IPS DF 6.9 (cell line): ENCODE data around the gene SLC29A2.
"Not testable (repeated sequence)": the region's sequence is repeated elsewhere in the genome, so short reads cannot be mapped to it uniquely, and the experiment has no call there.

Experiments used
- DNase-seq: peaks from one replicate; pipeline ENCODE4 v3.0.0-alpha.2; 2013; ENCODE audit warnings: low read depth, low spot score
- H3K27ac ChIP-seq: one replicate; pipeline ENCODE4 v1.5.1; 2013; ENCODE audit warnings: low read length, control low read depth
- H3K27me3 ChIP-seq: 2 replicates; pipeline ENCODE4 v1.6.1; 2013; ENCODE audit warnings: mild to moderate bottlenecking, low read length; ENCODE audit not compliant: control insufficient read depth, insufficient read depth
- H3K36me3 ChIP-seq: 2 replicates; pipeline ENCODE4 v1.6.1; 2013; ENCODE audit warnings: low read length; ENCODE audit not compliant: control insufficient read depth, insufficient read depth
- H3K4me1 ChIP-seq: 2 replicates; pipeline ENCODE4 v1.6.1; 2013; ENCODE audit warnings: low read length; ENCODE audit not compliant: control insufficient read depth, insufficient read depth
- H3K4me3 ChIP-seq: 2 replicates; pipeline ENCODE4 v1.5.1; 2013; ENCODE audit warnings: mild to moderate bottlenecking, low read length
- H3K9me3 ChIP-seq: 2 replicates; pipeline ENCODE4 v1.6.1; 2013; ENCODE audit warnings: low read length, inconsistent platforms; ENCODE audit not compliant: control insufficient read depth, insufficient read depth
- WGBS: extraction: QIAGEN DNeasy Blood & Tissue Kit; methylation state at CpG from one replicate; pipeline ENCODE4 v1.1.7; 2013; ENCODE audit warnings: mixed read lengths, missing lambda C conversion rate; ENCODE audit not compliant: insufficient read length, insufficient coverage; 5-methylcytosine and 5-hydroxymethylcytosine counted together

Gene SLC29A2

GRCh38 chr11:66365166-66365565 is 6.4 kb downstream of the SLC29A2 start:
- Histone ChIP-seq H3K27me3 (no peaks in the 10 kb centered on the region), H3K27ac (no peak overlapping the region), H3K9me3 (no peaks in the 10 kb centered on the region), H3K4me3 (no peak overlapping the region), H3K36me3 (peaks cover 51% of the 10 kb centered on the region), H3K4me1 (peaks cover 7% of the 10 kb centered on the region)
- DNase-seq: no peak
- no CpG with 5 or more reads among the region's 6 CpGs for WGBS

- no CpG with 5 or more reads among the region's 15 CpGs for WGBS
- Histone ChIP-seq H3K9me3 (no peaks in the 10 kb centered on the region), H3K27ac (no peak overlapping the region), H3K4me3 (no peak overlapping the region), H3K4me1 (no peaks in the 10 kb centered on the region), H3K27me3 (no peaks in the 10 kb centered on the region), H3K36me3 (peaks cover 47% of the 10 kb centered on the region)
- DNase-seq: no peak
These were observed 7.6 kb downstream of the SLC29A2 start for GRCh38 chr11:66363805-66364535.

- H3K9me3 ChIP-seq: no peaks in the 10 kb centered on the region
- no peak for DNase-seq
- H3K4me1 ChIP-seq: no peaks in the 10 kb centered on the region
- H3K36me3 ChIP-seq: peaks cover 39% of the 10 kb centered on the region
- WGBS: no CpG with 5 or more reads among the region's 14 CpGs
- no peak overlapping the region for H3K27ac ChIP-seq
- no peaks in the 10 kb centered on the region for H3K27me3 ChIP-seq
- H3K4me3 ChIP-seq: no peak overlapping the region
These were observed 8.4 kb downstream of the SLC29A2 start for GRCh38 chr11:66363187-66363601.

GRCh38 chr11:66362481-66363147 is 8.9 kb downstream of the SLC29A2 start:
- no peaks in the 10 kb centered on the region for H3K9me3 ChIP-seq
- H3K4me1 ChIP-seq: no peaks in the 10 kb centered on the region
- no peak overlapping the region for H3K27ac ChIP-seq
- H3K27me3 ChIP-seq: no peaks in the 10 kb centered on the region
- no CpG with 5 or more reads among the region's 9 CpGs for WGBS
- H3K4me3 ChIP-seq: no peak overlapping the region
- DNase-seq: no peak
- H3K36me3 ChIP-seq: peaks cover 34% of the 10 kb centered on the region

GRCh38 chr11:66361502-66361941 is 10.0 kb downstream of the SLC29A2 start:
- H3K4me3 ChIP-seq: no peak overlapping the region
- H3K4me1 ChIP-seq: no peaks in the 10 kb centered on the region
- no peak overlapping the region for H3K27ac ChIP-seq
- H3K27me3 ChIP-seq: no peaks in the 10 kb centered on the region
- no peaks in the 10 kb centered on the region for H3K9me3 ChIP-seq
- peaks cover 24% of the 10 kb centered on the region for H3K36me3 ChIP-seq
- no peak for DNase-seq
- WGBS: no CpG with 5 or more reads among the region's 6 CpGs

- no peaks in the 10 kb centered on the region for H3K9me3 ChIP-seq
- H3K27me3 ChIP-seq: no peaks in the 10 kb centered on the region
- WGBS: no CpG with 5 or more reads among the region's 15 CpGs
- H3K27ac ChIP-seq: no peak overlapping the region
- DNase-seq: no peak
- no peak overlapping the region for H3K4me3 ChIP-seq
- peaks cover 17% of the 10 kb centered on the region for H3K36me3 ChIP-seq
- no peaks in the 10 kb centered on the region for H3K4me1 ChIP-seq
These were observed 11.0 kb downstream of the SLC29A2 start for GRCh38 chr11:66360406-66361073.

- no peaks in the 10 kb centered on the region for H3K4me1 ChIP-seq
- no peaks in the 10 kb centered on the region for H3K9me3 ChIP-seq
- no peak for DNase-seq
- H3K4me3 ChIP-seq: no peak overlapping the region
- H3K27me3 ChIP-seq: no peaks in the 10 kb centered on the region
- H3K27ac ChIP-seq: no peak overlapping the region
- peaks cover 11% of the 10 kb centered on the region for H3K36me3 ChIP-seq
- no CpG with 5 or more reads among the region's 3 CpGs for WGBS
These were observed 11.9 kb downstream of the SLC29A2 start for GRCh38 chr11:66359662-66360087.

- not testable (repeated sequence) for H3K4me3 ChIP-seq, H3K9me3 ChIP-seq, H3K27ac ChIP-seq, H3K4me1 ChIP-seq, DNase-seq, H3K36me3 ChIP-seq, H3K27me3 ChIP-seq
- WGBS: no CpG with 5 or more reads among the region's 8 CpGs
These were observed 20.9 kb downstream of the SLC29A2 start for GRCh38 chr11:66350560-66351235.

GRCh38 chr11:66349084-66349386 is 22.5 kb downstream of the SLC29A2 start:
- no peaks in the 10 kb centered on the region for H3K9me3 ChIP-seq

More at GRCh38 chr11:66349084-66349386, 22.5 kb downstream of the SLC29A2 start:
- no CpG with 5 or more reads among the region's 2 CpGs for WGBS
- no peaks in the 10 kb centered on the region for H3K4me1 ChIP-seq
- H3K27me3 ChIP-seq: no peaks in the 10 kb centered on the region
- H3K4me3 ChIP-seq: no peak overlapping the region
- no peaks in the 10 kb centered on the region for H3K36me3 ChIP-seq
- DNase-seq: no peak
- H3K27ac ChIP-seq: no peak overlapping the region
